Measurements from ENCODE around the gene PCBD2. TPM values are rescaled to one million over a fixed set of nuclear protein-coding genes. Genes with fewer than 3 reads are reported as not detected.
"Not testable (repeated sequence)": the region's sequence is repeated elsewhere in the genome, so short reads cannot be mapped to it uniquely, and the experiment has no call there.

Gene PCBD2
- polyA plus RNA-seq, 4 donors, result 9.2 to 14.1 (median 11.6) TPM

DNA sequence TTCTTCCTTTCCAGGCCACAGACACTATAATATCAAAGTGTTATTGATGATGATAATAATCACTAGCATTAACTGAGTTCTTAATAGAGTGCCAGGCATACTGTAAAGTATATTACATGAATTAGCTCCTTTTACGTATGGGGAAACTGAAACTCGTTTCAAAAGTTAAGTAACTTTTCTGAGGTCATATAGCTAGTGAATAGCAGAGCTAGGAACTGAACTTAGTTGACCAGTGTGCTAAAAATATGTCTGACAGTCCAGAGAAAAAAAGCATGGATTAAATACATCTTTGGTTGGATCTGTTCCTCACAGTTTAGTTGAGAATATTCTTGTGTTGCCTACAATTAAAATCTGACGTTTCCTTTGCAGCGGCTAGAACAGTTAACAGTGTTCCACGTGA lies 44.4 kb downstream of the PCBD2 start:
- DNase-seq (ENCODE audit: low read depth in 4 of 4, low spot score in 3 of 4), result no peak

DNA sequence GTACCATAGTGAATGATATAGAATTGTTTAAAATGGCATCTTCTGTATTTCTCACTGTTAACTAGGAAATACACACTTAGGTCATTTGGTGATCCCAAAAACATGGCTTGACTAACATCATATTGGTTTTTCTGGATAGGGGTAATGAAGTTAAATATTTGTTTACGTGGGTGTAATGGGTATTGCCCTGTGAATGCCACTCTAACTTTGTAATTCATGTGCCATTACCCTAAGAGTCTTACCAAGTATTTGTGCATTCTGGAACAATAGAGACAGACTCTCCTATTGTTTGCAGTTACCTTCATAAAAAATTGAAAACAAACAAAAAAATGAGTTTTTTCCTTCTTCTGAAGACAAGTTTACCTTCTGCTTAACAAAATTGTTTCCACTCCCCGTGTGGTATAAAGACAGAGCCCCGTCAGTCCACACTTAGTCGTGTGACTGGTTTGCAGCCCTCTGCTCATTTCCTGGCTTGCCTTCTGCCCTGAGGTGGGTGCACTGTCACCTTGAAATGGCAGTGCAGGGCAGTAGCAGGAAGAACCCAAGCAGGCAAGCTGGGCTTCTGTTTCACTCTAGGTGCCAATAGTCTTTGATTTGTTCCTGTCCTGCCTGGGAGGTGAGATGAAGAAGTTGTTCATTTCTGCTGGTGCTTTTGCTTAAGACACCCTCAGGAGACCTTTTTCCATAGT lies 53.1 kb downstream of the PCBD2 start:
- no peak for DNase-seq (ENCODE audit: low read depth in 4 of 4, low spot score in 3 of 4)

GRCh38 chr5:134958755-134959154 lies 53.8 kb downstream of the PCBD2 start:
- no peak for DNase-seq (ENCODE audit: low read depth in 4 of 4, low spot score in 3 of 4)

DNA sequence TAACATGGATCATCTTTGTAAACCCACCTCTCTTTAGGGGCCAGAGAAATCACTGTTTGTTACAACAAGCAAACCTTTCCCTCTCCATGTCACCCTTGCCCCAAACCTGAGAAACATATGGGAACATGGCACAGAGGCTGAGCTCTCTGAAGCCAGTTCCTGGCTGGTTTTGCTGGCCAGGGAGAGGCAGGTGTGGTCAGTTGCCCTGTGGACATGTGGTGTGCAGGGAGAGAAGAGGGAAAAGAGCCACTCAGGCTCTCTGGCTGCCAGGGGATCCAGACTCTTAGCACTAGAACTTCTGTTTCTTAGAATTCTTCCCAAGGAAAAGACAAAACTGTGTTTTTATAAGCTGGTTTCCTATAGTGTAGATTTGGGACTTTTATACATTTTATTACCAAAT lies 58.2 kb downstream of the PCBD2 start:
- no peak for DNase-seq (ENCODE audit: low read depth in 4 of 4, low spot score in 3 of 4)

- no peak for DNase-seq (ENCODE audit: low read depth in 4 of 4, low spot score in 3 of 4)
Observed at GRCh38 chr5:134964359-134965270, 59.7 kb downstream of the PCBD2 start.

DNA sequence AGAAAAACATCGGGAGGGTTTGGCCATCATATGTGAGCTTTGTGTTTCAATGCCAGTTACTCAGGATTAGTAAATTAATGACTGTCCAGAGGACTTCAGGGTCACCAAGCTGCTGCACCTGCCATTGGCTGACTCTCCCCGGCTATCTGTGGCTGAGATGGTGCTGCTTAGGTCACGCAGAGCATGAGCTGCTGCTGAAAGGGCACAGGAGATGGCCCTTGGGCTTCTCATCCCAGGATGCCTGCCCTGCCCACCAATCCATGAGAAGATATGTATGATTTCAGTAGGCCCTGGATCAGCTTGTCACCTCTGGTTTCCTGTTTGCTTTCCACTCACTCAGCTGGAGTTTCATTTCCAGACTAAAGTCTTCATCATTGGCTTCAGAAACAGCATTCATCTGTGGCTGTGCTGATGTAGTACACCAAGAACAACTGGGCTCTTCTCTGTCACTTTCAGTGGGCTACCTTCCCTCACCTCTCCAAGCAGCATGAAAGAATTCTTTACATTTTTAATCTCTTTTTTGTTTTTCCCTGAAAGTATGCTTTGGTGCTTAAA lies 60.4 kb downstream of the PCBD2 start:
- DNase-seq (ENCODE audit: low read depth in 4 of 4, low spot score in 3 of 4), result no peak

- DNase-seq (ENCODE audit: low read depth in 4 of 4, low spot score in 3 of 4), result no peak
Observed at GRCh38 chr5:134967607-134968006, 62.7 kb downstream of the PCBD2 start, which contains the start of gene CATSPER3. TSS of gene CATSPER3 (plus strand) at chr5:134967907. CDS start at chr5:134967992, 85 bp downstream.

- no peak for DNase-seq (ENCODE audit: low read depth in 4 of 4, low spot score in 3 of 4)
Observed at GRCh38 chr5:134968055-134968454, 63.1 kb downstream of the PCBD2 start.

GRCh38 chr5:134969166-134969565 lies 64.2 kb downstream of the PCBD2 start:
- no peak for DNase-seq (ENCODE audit: low read depth in 4 of 4, low spot score in 3 of 4)

DNA sequence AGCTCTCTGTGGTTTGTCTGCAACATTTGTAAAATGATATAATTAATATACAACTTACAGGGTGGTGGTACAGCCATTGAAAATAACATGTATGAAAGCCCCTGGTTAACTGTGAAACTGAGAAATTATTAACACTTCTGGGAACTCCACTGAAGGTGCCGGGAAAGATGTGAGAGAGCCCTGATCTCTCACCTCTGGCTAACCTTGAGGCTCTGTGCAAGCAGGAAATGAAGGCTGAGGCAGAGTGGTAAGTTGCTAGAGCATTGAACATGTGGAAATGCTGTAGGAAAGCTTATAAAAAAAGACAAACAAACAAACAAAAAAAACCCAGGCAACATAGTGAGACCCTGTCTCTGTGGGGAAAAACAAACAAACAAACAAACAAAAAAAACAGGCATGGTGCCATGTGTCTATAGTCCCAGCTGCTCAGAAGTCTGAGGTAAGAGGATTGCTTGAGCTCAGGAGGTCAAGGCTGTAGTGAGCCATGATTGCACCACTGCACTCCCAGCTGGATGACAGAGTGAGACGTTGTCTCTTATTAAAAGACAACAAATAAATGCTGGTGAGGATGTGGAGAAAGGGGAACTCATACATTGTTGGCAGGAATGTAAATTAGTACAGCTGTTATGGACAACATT lies 70.3 kb downstream of the PCBD2 start:
- DNase-seq (ENCODE audit: low read depth in 4 of 4, low spot score in 3 of 4), result no peak

DNA sequence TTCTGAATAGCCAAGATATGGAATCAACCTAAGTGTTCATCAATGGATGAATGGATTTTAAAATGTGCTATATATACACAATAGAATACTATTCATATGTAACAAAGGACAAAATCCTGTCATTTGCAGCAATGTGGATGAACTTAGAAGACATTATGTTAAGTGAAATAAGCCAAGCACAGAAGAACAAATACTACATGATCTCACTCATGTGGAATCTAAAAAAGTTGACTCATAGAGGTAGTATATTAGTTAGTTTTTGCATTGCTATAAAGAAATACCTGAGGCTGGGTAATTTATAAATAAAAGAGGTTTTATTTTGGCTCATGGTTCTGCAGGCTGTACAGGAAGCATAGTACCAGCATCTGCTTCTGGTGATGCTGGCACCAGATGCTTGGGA lies 70.9 kb downstream of the PCBD2 start:
- DNase-seq (ENCODE audit: low read depth in 4 of 4, low spot score in 3 of 4), result no peak

DNA sequence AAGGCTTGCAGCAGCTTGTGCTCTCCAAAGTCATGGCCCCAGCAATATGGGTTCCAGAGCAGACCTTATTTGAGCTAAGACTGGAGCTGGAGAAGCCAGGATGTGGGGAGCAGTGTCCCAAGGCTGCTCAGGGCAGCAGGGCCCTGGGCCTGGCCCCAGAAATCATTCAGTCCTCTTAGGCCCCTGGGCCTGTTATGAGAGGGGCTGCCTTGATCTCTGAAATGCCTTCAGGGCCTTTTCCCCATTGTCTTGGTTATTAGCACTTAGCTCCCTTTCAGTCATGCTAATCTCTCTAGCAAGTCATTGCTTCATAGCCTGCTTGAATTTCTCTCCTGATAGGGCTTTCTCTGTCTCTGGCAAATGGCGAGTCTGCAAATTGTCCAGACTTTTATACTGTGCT lies 71.9 kb downstream of the PCBD2 start:
- no peak for DNase-seq (ENCODE audit: low read depth in 4 of 4, low spot score in 3 of 4)

DNA sequence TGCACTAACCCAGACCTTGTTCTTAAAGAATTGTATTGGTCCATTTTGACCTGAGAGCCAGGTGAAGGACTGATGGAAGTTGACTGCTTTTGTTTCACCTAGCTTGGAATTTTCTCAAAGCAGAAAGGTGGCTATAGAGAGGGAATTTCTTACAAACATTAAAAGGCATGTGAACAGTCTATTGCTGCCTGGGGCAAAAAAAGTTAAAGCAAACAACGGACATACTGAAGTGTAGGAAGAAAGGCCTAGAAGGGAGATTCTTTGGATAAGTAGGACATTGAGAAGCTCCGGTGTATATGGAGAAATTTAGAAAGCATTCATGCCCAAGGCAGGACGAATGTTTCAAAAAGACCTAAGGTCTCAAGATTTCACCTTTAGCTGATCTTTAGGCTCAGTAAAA lies 74.5 kb downstream of the PCBD2 start:
- DNase-seq (ENCODE audit: low read depth in 4 of 4, low spot score in 3 of 4), result no peak

- no peak for DNase-seq (ENCODE audit: low read depth in 4 of 4, low spot score in 3 of 4)
Observed at GRCh38 chr5:134982230-134982629, 77.3 kb downstream of the PCBD2 start.

- no peak for DNase-seq (ENCODE audit: low read depth in 4 of 4, low spot score in 3 of 4)
Observed at GRCh38 chr5:134989266-134989830, 84.4 kb downstream of the PCBD2 start.

DNA sequence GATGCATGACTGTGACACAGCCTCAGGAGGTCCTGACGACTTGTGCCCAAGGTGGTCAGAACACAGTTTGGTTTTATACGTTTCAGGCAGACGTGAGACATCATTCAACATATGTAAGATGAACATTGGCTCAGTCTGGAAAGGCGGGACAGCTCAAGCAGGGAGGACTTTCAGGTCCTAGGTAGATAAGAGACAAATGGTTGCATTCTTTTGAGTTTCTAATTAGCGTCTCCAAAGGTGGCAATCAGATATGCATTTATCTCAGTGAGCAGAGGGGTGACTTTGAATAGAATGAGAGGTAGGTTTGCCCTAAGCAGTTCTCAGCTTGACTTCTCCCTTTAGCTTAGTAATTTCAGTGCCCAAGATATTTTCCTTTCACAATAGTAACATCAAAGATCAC lies 85.3 kb downstream of the PCBD2 start:
- not testable (repeated sequence) for DNase-seq (ENCODE audit: low read depth in 4 of 4, low spot score in 3 of 4)

DNA sequence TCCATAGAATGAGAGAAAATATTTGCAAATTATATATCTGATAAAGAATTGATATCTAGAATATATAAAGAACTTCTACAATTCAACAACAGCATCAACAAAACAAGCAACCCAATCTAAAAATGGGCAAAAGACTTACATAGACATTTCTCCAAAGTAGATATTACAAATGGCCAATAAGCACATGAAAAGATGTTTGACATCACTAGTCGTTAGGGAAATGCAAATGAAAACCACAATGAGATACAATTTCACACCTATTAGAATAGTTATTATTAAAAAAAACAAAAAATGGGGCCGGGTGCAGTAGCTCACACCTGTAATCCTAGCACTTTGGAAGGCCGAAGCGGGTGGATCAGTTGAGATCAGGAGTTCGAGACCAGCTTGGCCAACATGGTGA lies 87.2 kb downstream of the PCBD2 start:
- DNase-seq (ENCODE audit: low read depth in 4 of 4, low spot score in 3 of 4), result no peak

- no peak for DNase-seq (ENCODE audit: low read depth in 4 of 4, low spot score in 3 of 4)
Observed at GRCh38 chr5:134993161-134993560, 88.2 kb downstream of the PCBD2 start.

GRCh38 chr5:134994560-134995156 lies 89.7 kb downstream of the PCBD2 start:
- no peak for DNase-seq (ENCODE audit: low read depth in 4 of 4, low spot score in 3 of 4)

DNA sequence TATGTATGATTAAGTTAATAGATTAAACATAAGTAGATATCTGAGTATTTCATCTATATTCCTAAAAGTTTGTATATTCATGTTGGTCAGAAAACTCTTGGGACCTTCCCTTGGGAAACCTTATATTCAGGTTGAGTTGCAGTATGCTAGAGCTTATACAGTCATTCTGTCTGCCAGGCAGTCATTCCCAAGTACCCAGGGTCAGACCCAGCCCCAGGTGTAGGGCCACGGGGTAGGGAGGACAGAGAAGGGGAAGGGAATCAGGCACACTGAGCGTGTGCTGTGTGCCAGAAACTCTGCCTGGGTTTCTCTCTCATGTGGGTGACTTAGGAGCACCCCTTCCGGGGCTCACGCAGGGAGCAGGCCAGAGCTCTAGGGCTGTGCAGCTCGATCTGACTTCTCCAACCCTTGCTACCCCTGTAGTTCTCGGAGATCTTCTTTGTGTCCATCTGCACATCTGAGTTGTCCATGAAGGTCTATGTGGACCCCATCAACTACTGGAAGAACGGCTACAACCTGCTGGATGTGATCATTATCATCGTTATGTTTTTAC lies 91.0 kb downstream of the PCBD2 start:
- no peak for DNase-seq (ENCODE audit: low read depth in 4 of 4, low spot score in 3 of 4)

All from right renal pelvis (tissue), 4 donors.